GM18511 (cell line): ENCODE measurements around the gene TSPAN31.
"Not testable (repeated sequence)": the region's sequence is repeated elsewhere in the genome, so short reads cannot be mapped to it uniquely, and the experiment has no call there.

Source experiments
- ATAC-seq: cut with Tn5 transposase; IDR thresholded peaks from one replicate; pipeline ENCODE4 v1.9.1; 2021; ENCODE audit warnings: mild to moderate bottlenecking, moderate library complexity; ENCODE audit not compliant: unreplicated experiment

TSPAN31 gene

GRCh38 chr12:57721846-57722608, 22.8 kb upstream of the TSPAN31 start:
- ATAC-seq = not testable (repeated sequence)

DNA sequence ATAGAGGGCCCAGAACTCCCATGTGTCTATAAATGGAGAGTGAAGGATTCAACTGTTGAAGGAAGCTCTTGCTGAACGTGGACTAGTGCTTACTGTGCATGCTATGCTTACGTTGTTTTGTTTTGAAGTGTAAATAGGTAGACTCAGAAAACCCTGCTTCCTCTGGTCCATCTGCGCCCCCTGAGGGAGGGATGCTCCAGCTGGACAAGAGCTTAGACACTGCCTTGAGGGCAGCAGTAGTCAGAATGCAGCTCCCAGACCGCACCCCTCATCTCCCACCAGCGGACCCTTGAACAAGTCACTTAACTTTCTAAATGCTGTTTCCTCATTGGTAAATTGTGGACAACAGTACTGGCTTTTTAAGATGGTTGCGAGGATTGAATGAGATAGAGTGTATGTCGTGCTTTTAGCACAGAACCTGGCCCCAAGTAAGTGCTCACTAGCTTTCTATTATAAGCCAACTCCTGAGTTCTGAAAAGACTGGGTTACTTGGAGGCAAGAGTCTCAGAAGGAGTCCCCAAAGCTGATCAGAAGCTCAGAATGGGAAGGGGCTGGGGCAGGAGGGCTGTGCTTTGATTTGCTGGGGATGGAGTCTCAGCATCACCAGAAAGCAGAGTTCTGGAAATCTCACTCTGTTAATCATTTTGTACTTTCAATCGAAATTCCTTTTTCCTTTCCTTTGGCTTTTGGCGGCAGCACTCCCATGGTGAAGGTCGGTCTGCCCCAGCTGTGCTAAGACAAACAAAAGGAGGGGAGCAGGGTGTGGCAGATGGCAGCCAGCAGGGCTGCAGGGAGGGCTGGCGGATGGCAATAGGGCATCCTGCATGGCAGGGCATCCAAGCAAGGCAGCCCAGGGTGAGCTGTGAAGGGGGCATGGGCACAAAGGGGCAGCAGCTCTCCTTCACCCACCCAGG, 21.9 kb upstream of the TSPAN31 start:
- ATAC-seq = no peak

DNA sequence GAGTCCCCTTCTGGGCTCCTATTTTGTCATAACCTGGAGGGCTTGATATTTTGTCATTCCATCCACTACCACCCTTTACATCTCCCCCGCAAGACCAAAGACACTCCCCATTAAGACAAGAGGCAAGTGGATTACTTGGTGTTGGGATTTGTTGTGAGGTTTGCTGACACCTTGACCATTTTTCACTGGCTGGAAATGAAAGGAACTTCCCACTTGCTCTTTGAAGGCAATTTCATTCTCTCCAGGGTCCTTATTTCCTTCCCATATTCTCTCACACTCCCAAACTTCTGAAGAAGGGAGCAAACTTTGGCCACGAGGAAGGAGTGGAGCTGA, 21.2 kb upstream of the TSPAN31 start:
- no peak for ATAC-seq

GRCh38 chr12:57724003-57724935, 20.6 kb upstream of the TSPAN31 start:
- no peak for ATAC-seq

GRCh38 chr12:57724936-57725740, 19.7 kb upstream of the TSPAN31 start:
- no peak for ATAC-seq

GRCh38 chr12:57725851-57726150, 19.0 kb upstream of the TSPAN31 start:
- no peak for ATAC-seq

GRCh38 chr12:57726151-57726883, 18.5 kb upstream of the TSPAN31 start:
- no peak for ATAC-seq

- ATAC-seq = no peak
These were observed 17.7 kb upstream of the TSPAN31 start for GRCh38 chr12:57726884-57727757.

DNA sequence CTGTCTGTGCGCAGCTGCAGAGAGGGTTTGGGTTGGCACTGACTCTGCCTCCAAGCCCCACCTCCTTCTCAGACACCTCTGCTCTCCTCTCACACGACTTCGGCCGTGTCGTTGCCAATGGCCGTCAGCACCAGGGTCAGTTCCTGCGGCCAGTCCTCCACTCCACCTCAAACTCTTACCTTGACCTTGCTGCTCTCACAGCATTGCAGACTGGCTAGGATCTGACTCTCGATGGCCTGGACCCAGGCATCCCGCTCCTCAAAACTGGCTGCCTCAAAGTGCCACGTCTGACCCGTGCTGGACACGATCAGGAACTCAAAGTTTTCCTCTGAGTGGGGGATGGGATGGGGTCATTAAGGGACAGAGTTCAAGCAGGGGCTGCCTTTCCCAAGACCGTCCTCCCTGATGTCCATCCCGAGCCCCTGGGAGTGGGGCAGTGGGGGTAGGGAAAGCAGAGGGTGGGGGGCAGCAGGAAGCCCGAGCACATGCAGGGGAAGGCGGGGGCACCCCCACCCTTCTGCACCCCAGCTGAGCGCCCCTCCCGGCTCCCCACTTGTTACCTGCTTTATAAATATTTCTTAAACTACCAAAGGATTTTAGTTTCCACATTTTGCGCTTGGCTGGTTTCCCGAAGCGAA, 17.0 kb upstream of the TSPAN31 start:
- ATAC-seq = no peak

GRCh38 chr12:57729321-57729844, 15.5 kb upstream of the TSPAN31 start:
- ATAC-seq = no peak

- ATAC-seq = no peak
These were observed 14.3 kb upstream of the TSPAN31 start for GRCh38 chr12:57730336-57731067.

DNA sequence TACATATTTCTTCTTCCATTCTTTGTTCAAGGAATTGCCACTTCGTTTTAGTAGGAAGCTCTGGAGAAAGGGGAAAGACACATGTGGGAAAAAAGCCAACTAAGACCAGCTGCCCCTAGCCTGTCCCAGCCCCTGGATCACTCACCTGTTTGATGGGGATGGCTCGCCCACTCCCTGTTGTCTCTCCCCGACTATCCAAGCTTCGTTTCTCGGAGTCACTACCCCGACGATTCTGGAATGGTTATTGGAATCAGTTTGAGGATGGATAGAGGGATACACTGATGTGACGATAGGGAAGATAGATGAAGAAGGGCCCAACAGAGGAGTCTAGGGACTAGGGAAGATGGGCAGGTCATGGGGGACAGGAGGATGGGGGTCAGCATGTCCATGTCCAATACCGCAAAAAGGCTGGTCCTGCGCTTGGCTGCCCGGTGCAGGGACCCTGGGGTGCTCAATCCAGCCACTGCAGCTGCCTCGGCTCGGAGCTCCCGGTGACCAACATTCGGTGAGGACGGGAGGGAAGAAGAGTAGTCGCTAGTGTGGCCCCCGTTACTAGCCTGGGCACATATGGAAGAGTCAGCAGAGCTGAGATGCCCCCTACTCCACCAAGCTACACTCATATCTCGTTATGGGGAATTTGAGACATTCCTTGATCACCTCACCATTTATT, 13.3 kb upstream of the TSPAN31 start:
- no peak for ATAC-seq

DNA sequence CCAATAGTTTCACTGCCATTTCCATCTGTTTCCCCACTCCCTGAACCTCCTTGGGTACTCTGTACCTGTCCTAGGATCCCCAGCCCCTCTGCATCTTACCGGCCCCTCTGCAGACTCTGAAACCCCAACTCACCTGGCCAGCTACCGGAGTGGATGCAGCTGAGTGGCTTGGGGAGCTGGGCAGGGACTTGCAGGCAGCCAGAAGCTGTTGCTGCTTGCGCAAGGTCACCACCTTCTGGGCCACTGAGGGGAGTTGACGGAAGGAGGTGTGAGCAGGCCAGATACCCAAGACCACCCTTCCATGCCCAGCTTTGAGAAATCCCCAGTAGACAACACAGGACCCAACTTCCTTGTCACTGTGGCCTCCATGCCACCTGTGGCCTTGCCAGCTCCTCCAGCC, 12.6 kb upstream of the TSPAN31 start:
- ATAC-seq = no peak

DNA sequence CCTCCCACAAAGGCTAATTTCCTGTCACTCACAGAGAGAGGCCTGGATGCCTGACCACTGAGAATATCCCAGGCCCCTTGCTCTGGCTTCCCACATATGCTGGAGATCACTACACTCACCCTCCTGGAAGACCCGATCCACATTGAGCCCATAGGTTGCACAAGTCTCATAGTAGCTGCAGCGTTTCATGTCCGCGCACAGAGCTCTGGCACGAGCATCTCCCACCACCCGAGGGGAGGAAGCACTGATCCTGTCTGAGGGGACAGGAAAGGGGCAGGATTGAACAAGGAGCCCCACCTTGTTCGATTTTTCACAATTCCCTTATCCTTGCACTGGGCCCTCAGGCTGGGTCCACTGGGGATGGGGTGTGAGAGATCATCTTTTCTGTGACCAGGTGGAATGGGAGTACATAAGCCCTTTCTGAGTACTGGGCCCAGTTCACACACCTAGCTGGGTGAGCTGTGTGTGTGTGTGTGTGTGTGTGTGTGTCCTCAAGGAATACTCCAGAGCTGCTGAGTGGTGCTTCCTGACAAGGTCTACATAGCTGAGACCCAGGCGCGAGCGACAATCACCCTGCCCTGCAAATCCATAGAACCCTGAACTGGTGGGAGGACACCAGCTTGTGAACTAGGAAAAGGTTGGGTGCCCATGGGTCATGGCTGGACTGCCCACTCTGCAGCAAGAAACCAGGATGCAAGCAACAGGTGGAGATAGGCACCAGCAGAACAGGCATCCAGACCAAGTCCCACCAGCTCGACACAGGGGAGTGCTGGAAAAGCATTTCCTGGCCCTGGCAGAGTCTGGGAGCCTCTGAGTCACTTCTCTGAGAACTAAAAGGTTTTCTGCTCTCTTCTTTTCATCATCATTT, 11.9 kb upstream of the TSPAN31 start:
- ATAC-seq = no peak

GRCh38 chr12:57733928-57734327, 10.9 kb upstream of the TSPAN31 start:
- ATAC-seq = no peak

DNA sequence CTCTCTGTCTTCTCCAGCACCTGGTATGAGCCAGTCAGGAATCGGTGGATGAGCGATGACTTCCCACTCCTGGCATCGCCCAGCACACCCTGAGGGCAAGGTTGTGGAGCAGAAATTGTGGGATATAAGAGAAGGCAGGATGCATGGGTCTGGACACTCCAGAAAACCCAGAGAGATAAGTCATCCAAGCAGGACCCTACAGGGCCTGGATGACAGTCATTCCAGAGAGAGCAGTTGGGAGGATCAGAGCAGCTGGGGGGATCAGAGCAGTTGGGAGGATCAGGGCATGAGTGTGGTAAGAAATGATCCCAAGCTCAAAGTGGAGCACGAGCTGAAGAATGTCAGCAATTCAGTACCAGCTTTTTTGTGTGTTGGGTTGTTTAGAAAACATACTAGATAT, 10.2 kb upstream of the TSPAN31 start:
- no peak for ATAC-seq
